PC-9 (cell line): ENCODE measurements around the gene UBR4. TPM values are rescaled to one million over a fixed set of nuclear protein-coding genes. Genes with fewer than 3 reads are reported as not detected.
"Not testable (repeated sequence)": the region's sequence is repeated elsewhere in the genome, so short reads cannot be mapped to it uniquely, and the experiment has no call there.

Experiments
- Bru-seq: library from RNA; stranded (reverse); fragments of 400-500 nt; gene quantifications from one replicate; lab custom pipeline; 2021; lab: Mats Ljungman, UMichigan
- BruChase-seq, 2 experiments: library from RNA; stranded (reverse); fragments of 400-500 nt; gene quantifications; one replicate each; lab custom pipeline; 2021; lab: Mats Ljungman, UMichigan
- BruUV-seq: library from RNA; stranded (reverse); fragments of 400-500 nt; replicated peaks from 2 replicates; lab custom pipeline; 2021; lab: Mats Ljungman, UMichigan
- CTCF ChIA-PET: fragments of 300-600 bp; sonication (Branson Sonifier 250); formaldehyde crosslinking; loops from one replicate; lab custom pipeline; 2022; ENCODE audit warnings: antibody characterized with exemption; lab: Charles Lee
- POLR2A ChIA-PET: fragments of 300-600 bp; sonication (Branson Sonifier 250); formaldehyde crosslinking; loops from one replicate; lab custom pipeline; 2022; ENCODE audit warnings: antibody characterized with exemption; ENCODE audit not compliant: unreplicated experiment; lab: Charles Lee
- DNase-seq, 2 experiments: peaks; one replicate each; pipeline versions ENCODE4 v3.0.0 to v3.0.0-alpha.2; 2015 to 2022; ENCODE audit warnings: mixed read lengths in 1 of 2
- H2AFZ ChIP-seq: fragments of 200-600 bp; sonication (generic); 2 replicates; pipeline ENCODE4 v1.8.1; 2017; ENCODE audit warnings: antibody characterized with exemption
- H3F3A ChIP-seq: fragments of 200-600 bp; sonication (generic); 2 replicates; pipeline ENCODE4 v1.8.1; 2017; ENCODE audit warnings: antibody characterized with exemption, mild to moderate bottlenecking, low read depth; ENCODE audit not compliant: insufficient read depth
- H3K27ac ChIP-seq: fragments of 200-600 bp; sonication (generic); 2 replicates; pipeline ENCODE4 v1.6.1; 2016; ENCODE audit warnings: mixed run types
- H3K27me3 ChIP-seq: fragments of 200-600 bp; sonication (generic); 2 replicates; pipeline ENCODE4 v1.6.1; 2016; ENCODE audit warnings: low read depth, mixed run types; ENCODE audit not compliant: insufficient read depth
- H3K36me3 ChIP-seq: fragments of 200-600 bp; sonication (generic); 2 replicates; pipeline ENCODE4 v1.6.1; 2016; ENCODE audit warnings: low read depth, mixed run types
- H3K4me1 ChIP-seq: fragments of 200-600 bp; sonication (generic); replicated peaks from 2 replicates; pipeline ENCODE4 v1.6.1; 2016; ENCODE audit warnings: mixed run types; ENCODE audit not compliant: insufficient read depth
- H3K4me2 ChIP-seq: fragments of 200-600 bp; sonication (generic); 2 replicates; pipeline ENCODE4 v1.6.1; 2017; ENCODE audit warnings: mixed run types
- H3K4me3 ChIP-seq: fragments of 200-600 bp; sonication (generic); 2 replicates; pipeline ENCODE4 v1.6.1; 2016; ENCODE audit warnings: mixed run types
- H3K79me2 ChIP-seq: fragments of 200-600 bp; sonication (generic); 2 replicates; pipeline ENCODE4 v1.6.1; 2017; ENCODE audit warnings: low read depth, mixed run types
- H3K9me2 ChIP-seq: fragments of 200-600 bp; sonication (generic); 2 replicates; pipeline ENCODE4 v1.8.1; 2017; ENCODE audit warnings: mild to moderate bottlenecking; ENCODE audit not compliant: insufficient read depth
- H3K9me3 ChIP-seq: fragments of 200-600 bp; sonication (generic); 2 replicates; pipeline ENCODE4 v1.8.1; 2016; ENCODE audit warnings: low read depth; ENCODE audit not compliant: insufficient read depth
- H4K20me1 ChIP-seq: fragments of 200-600 bp; sonication (generic); 2 replicates; pipeline ENCODE4 v1.8.1; 2017; ENCODE audit not compliant: insufficient read depth
- EZH2 ChIP-seq: fragments of 200-600 bp; sonication (generic); IDR thresholded peaks from 2 replicates; pipeline ENCODE4 v1.8.0; 2017; ENCODE audit warnings: antibody characterized with exemption, low read depth
- intact Hi-C: fragments of 100-400 bp; cut with micrococcal nuclease; formaldehyde crosslinking; loops from one replicate; pipeline ENCODE4 v1.10.0; 2022; ENCODE audit not compliant: unreplicated experiment
- long read RNA-seq: library from polyadenylated mRNA; stranded (forward); transcript quantifications from one replicate; pipeline ENCODE4 v2.0.0, GENCODE V29; 2022
- total RNA-seq: library from RNA; stranded (reverse); gene quantifications from 2 replicates; pipeline ENCODE4 v1.2.3, GENCODE V29; 2021
- TF ChIP-seq, protein P1 (sequence below): fragments of 200-600 bp; sonication (generic); conservative IDR thresholded peaks from 2 replicates; pipeline ENCODE4 v1.6.1; 2017; ENCODE audit warnings: mixed run types, antibody characterized with exemption, mild to moderate bottlenecking, moderate library complexity

The UBR4 gene
- total RNA-seq (117 and 126 TPM in 2 replicates), Bru-seq, nascent RNA (percentile 90 among the genes with signal in this experiment), BruChase-seq, experiment 1, labeled RNA remaining after a 2-hour chase (percentile 90 among the genes with signal in this experiment), BruChase-seq, experiment 2, labeled RNA remaining after a 6-hour chase (percentile 95 among the genes with signal in this experiment)
- long read RNA-seq, partial matches to known transcripts: 16 of 17 reads
- long read RNA-seq, other reads (novel, unspliced or antisense): 0 of 17 reads

DNA sequence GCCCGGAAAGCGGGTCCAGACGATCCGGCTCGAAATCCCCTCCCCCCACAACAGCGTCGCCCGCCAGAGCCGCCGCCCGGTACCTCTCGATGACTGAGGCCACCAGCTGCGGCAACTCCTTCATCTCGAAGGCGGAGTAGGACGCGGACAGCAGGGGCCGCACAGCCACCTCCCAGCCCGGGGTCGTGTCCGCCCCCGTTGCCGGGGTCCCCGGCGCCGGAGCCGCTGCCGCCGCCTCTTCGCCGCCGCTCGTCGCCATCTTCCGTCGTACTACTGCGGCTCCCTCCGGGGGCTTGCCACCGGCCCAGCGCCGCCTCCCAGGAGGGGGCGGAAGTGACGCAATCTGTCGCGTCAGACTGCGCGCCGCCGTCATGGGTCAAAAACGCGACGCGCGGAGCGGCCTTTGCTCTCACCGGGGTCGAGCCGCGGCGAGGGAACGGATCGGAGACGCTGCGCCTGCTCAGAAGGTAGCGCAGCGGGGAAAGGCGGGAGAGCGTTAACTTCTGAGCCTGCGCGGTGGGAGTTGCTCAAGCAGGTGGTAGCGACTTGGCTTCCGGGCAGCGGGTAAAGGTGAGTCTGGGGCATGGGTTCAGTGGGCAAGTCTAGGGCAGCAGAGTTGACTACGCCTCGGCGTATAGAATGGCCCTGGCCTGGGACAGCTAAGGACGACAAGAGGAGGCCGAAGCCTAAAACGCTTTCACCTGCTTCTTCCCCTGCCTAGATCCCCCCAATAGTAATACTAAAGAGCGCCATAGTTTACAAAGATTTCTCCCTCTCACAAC, at the start of gene UBR4:
Gene UBR4 (minus strand): TSS at position 277 of the 782 bp plus-strand sequence. CDS start 18 bp downstream, at position 259.
- H3K4me2 ChIP-seq: peak within 1 kb of the TSS; percentile 94
- peak within 1 kb of the TSS; percentile 90 for H2AFZ ChIP-seq
- ChIA-PET CTCF (no interaction called here), POLR2A (interaction anchor here (0.6 kb wide), 1 partner anchor 54 kb away, joined by 4 read pairs; no protein-coding TSS in a partner anchor)
- H3K9me2 ChIP-seq: no peaks in the 10 kb centered on the region
- peaks cover 73% of the 10 kb centered on the region for H3K79me2 ChIP-seq
- no TSS peak for BruUV-seq
- H3F3A ChIP-seq: peaks cover 11% of the 10 kb centered on the region; the same call in 1 of the 2 replicates
- peak within 1 kb of the TSS; percentile 85 for H3K4me3 ChIP-seq
- peaks cover 19% of the 10 kb centered on the region for H3K4me1 ChIP-seq
- H3K36me3 ChIP-seq: no peaks in the 10 kb centered on the region
- no peaks in the 10 kb centered on the region for H3K27me3 ChIP-seq
- intact Hi-C loops: no loop called here
- H3K9me3 ChIP-seq: no peaks in the 10 kb centered on the region
- DNase-seq: peak; percentile 84 to 92
- peak within 1 kb of the TSS; percentile 81 for H3K27ac ChIP-seq
- H4K20me1 ChIP-seq: peaks cover 17% of the 10 kb centered on the region
- TF ChIP-seq EZH2: no peak
- TF ChIP-seq, protein P1, sequence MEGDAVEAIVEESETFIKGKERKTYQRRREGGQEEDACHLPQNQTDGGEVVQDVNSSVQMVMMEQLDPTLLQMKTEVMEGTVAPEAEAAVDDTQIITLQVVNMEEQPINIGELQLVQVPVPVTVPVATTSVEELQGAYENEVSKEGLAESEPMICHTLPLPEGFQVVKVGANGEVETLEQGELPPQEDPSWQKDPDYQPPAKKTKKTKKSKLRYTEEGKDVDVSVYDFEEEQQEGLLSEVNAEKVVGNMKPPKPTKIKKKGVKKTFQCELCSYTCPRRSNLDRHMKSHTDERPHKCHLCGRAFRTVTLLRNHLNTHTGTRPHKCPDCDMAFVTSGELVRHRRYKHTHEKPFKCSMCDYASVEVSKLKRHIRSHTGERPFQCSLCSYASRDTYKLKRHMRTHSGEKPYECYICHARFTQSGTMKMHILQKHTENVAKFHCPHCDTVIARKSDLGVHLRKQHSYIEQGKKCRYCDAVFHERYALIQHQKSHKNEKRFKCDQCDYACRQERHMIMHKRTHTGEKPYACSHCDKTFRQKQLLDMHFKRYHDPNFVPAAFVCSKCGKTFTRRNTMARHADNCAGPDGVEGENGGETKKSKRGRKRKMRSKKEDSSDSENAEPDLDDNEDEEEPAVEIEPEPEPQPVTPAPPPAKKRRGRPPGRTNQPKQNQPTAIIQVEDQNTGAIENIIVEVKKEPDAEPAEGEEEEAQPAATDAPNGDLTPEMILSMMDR: no peak

DNA sequence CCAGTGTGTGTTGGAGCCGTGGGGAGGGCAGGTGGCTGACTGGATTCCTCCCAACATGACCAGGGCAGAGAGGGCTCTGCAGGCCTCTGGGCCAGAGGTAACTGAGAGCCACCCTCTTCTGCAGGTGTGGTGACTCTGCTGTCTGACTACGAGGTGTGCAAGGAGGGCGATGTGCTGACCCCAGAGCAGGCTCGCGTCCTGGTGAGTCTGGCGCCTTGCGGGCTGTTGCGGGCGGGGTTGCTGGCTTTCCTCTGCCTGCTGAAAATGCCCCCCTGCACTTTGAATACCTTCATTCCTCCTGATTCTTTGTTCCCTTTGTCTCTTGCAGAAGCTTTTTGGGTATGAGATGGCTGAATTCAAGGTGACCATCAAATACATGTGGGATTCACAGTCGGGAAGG, 48.3 kb upstream of the UBR4 start:
- Histone ChIP-seq H3F3A (no peaks in the 10 kb centered on the region; the same call in 1 of the 2 replicates), H3K9me2 (no peaks in the 10 kb centered on the region), H3K27me3 (no peaks in the 10 kb centered on the region), H3K4me2 (no peak overlapping the region), H4K20me1 (peaks cover 16% of the 10 kb centered on the region), H3K79me2 (peaks cover 22% of the 10 kb centered on the region), H3K27ac (no peak overlapping the region), H2AFZ (no peak overlapping the region), H3K9me3 (no peaks in the 10 kb centered on the region), H3K36me3 (no peaks in the 10 kb centered on the region), H3K4me3 (no peak overlapping the region), H3K4me1 (peaks cover 3% of the 10 kb centered on the region; the same call in 1 of the 2 replicates)
- ChIA-PET CTCF (no interaction called here), POLR2A (no interaction called here)
- DNase-seq: no peak
- intact Hi-C loops: no loop called here
- no TSS peak for BruUV-seq
- TF ChIP-seq, protein P1: no peak
- TF ChIP-seq EZH2: no peak

DNA sequence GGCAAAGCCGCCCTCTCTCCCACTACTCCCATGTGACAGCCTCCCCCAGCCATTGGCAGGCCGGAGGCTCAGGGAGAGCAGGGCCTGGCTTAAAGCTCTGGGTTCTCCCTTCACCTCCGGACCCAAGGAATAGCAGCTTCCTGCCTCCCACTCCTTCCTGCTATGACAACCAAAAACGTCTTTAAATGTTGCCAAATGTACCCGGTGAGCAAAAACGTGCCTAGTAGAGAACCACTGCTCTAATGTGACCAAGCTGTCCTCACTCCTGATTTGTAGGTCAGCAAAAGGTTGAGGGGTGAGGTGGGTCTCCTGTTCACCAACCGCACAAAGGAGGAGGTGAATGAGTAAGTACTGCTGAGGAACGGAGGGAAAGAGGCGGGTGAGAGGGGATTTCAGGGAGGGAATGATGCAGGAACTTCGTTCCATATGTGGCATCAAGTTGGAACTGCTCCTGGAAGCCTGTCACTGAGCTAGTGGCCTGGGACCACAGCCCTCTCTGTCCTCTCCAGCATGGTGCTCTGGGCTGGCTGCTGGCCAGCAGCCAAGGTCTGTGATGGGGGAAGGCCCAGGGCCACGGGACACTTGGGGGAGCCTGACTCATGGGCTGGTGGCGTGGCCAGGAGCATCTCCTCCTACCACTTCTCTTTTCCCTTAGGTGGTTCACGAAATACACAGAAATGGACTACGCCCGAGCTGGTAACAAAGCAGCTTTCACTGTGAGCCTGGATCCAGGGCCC, 47.3 kb upstream of the UBR4 start:
- TF ChIP-seq EZH2: no peak
- TF ChIP-seq, protein P1: no peak
- H3K27ac ChIP-seq: no peak overlapping the region
- peaks cover 21% of the 10 kb centered on the region for H4K20me1 ChIP-seq
- H3F3A ChIP-seq: no peaks in the 10 kb centered on the region; the same call in 1 of the 2 replicates
- H3K79me2 ChIP-seq: peaks cover 32% of the 10 kb centered on the region
- ChIA-PET POLR2A (no interaction called here), CTCF (no interaction called here)
- no TSS peak for BruUV-seq
- H3K4me3 ChIP-seq: no peak overlapping the region
- no peaks in the 10 kb centered on the region for H3K27me3 ChIP-seq
- H3K4me2 ChIP-seq: no peak overlapping the region
- no peak for DNase-seq
- H2AFZ ChIP-seq: no peak overlapping the region
- intact Hi-C loops: no loop called here
- H3K9me3 ChIP-seq: no peaks in the 10 kb centered on the region
- H3K4me1 ChIP-seq: peaks cover 11% of the 10 kb centered on the region
- no peaks in the 10 kb centered on the region for H3K9me2 ChIP-seq
- no peaks in the 10 kb centered on the region for H3K36me3 ChIP-seq

DNA sequence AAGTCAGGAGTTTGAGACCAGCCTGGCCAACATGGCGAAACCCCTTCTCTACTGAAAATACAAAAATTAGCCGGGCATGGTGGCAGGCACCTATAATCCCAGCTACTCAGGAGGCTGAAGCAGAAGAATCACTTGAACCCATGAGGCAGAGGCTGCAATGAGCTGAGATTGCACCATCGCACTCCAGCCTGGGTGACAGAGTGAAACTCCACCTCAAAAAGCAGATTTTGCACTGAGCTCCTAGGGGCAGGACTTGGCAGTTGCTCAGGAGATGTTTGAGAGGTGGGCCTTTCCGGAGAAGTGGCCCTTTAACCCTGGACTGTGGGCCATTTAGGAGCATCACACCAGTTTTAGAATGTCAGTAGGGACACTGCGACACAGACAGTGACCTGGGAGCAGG, 46.2 kb upstream of the UBR4 start:
- CTCF ChIA-PET, H3K9me2 ChIP-seq, H3K27ac ChIP-seq, H3K4me2 ChIP-seq, BruUV-seq, DNase-seq, H3F3A ChIP-seq, H3K27me3 ChIP-seq, H2AFZ ChIP-seq, intact Hi-C loops, H3K36me3 ChIP-seq, H3K4me3 ChIP-seq, H3K9me3 ChIP-seq, POLR2A ChIA-PET: not testable (repeated sequence)
- H3K4me1 ChIP-seq: peaks cover 11% of the 10 kb centered on the region
- peaks cover 21% of the 10 kb centered on the region for H4K20me1 ChIP-seq
- peaks cover 40% of the 10 kb centered on the region for H3K79me2 ChIP-seq
